Measurements from ENCODE around the gene SUGCT.

SUGCT gene

GRCh38 chr7:40873248-40873647, 738.4 kb downstream of the SUGCT start:
- Histone ChIP-seq H4K20me1 (ENCODE audit: insufficient read depth, low read length) (no peaks in the 10 kb centered on the region), H3K9ac (ENCODE audit: low read depth, low read length) (no peak overlapping the region), H3K27me3 (ENCODE audit: insufficient read depth, low read length, poor library complexity) (no peaks in the 10 kb centered on the region), H3K9me3 (ENCODE audit: insufficient read depth, low read length, severe bottlenecking) (no peaks in the 10 kb centered on the region), H2AFZ (ENCODE audit: low read depth, low read length) (no peak overlapping the region), H3K36me3 (ENCODE audit: insufficient read depth, low read length) (no peaks in the 10 kb centered on the region), H3K4me3 (ENCODE audit: low read depth in 1 of 2, low read length in 2 of 2) (no peak overlapping the region), H3K27ac (ENCODE audit: low read length) (no peak overlapping the region), H3K4me2 (ENCODE audit: insufficient read depth, low read length) (no peak overlapping the region), H3K79me2 (ENCODE audit: insufficient read depth, low read length) (no peaks in the 10 kb centered on the region), H3K4me1 (ENCODE audit: insufficient read depth, low read length) (no peaks in the 10 kb centered on the region)
- ATAC-seq (ENCODE audit: insufficient read depth, low read depth) (no peak), DNase-seq (no peak)
- TF ChIP-seq EZH2 (IDR thresholded peaks at IDR 0.05; ENCODE audit: borderline replicate concordance, low read depth, low read length, severe bottlenecking): no peak
- TF ChIP-seq, protein P1, sequence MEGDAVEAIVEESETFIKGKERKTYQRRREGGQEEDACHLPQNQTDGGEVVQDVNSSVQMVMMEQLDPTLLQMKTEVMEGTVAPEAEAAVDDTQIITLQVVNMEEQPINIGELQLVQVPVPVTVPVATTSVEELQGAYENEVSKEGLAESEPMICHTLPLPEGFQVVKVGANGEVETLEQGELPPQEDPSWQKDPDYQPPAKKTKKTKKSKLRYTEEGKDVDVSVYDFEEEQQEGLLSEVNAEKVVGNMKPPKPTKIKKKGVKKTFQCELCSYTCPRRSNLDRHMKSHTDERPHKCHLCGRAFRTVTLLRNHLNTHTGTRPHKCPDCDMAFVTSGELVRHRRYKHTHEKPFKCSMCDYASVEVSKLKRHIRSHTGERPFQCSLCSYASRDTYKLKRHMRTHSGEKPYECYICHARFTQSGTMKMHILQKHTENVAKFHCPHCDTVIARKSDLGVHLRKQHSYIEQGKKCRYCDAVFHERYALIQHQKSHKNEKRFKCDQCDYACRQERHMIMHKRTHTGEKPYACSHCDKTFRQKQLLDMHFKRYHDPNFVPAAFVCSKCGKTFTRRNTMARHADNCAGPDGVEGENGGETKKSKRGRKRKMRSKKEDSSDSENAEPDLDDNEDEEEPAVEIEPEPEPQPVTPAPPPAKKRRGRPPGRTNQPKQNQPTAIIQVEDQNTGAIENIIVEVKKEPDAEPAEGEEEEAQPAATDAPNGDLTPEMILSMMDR (IDR thresholded peaks at IDR 0.05; ENCODE audit: borderline replicate concordance, extremely low read depth, low read length, poor library complexity, severe bottlenecking): no peak

GRCh38 chr7:40874756-40875155, 740.0 kb downstream of the SUGCT start:
- no peaks in the 10 kb centered on the region for H3K9me3 ChIP-seq (ENCODE audit: insufficient read depth, low read length, severe bottlenecking)
- ATAC-seq (ENCODE audit: insufficient read depth, low read depth) (no peak), DNase-seq (no peak)
- no peaks in the 10 kb centered on the region for H3K4me1 ChIP-seq (ENCODE audit: insufficient read depth, low read length)
- H3K27me3 ChIP-seq (ENCODE audit: insufficient read depth, low read length, poor library complexity): no peaks in the 10 kb centered on the region
- no peak overlapping the region for H3K4me2 ChIP-seq (ENCODE audit: insufficient read depth, low read length)
- no peaks in the 10 kb centered on the region for H3K79me2 ChIP-seq (ENCODE audit: insufficient read depth, low read length)
- no peak overlapping the region for H2AFZ ChIP-seq (ENCODE audit: low read depth, low read length)
- TF ChIP-seq EZH2 (IDR thresholded peaks at IDR 0.05; ENCODE audit: borderline replicate concordance, low read depth, low read length, severe bottlenecking): no peak
- TF ChIP-seq, protein P1 (IDR thresholded peaks at IDR 0.05; ENCODE audit: borderline replicate concordance, extremely low read depth, low read length, poor library complexity, severe bottlenecking): no peak
- no peak overlapping the region for H3K27ac ChIP-seq (ENCODE audit: low read length)
- no peak overlapping the region for H3K4me3 ChIP-seq (ENCODE audit: low read depth in 1 of 2, low read length in 2 of 2)
- H3K9ac ChIP-seq (ENCODE audit: low read depth, low read length): no peak overlapping the region
- no peaks in the 10 kb centered on the region for H4K20me1 ChIP-seq (ENCODE audit: insufficient read depth, low read length)
- H3K36me3 ChIP-seq (ENCODE audit: insufficient read depth, low read length): no peaks in the 10 kb centered on the region

DNA sequence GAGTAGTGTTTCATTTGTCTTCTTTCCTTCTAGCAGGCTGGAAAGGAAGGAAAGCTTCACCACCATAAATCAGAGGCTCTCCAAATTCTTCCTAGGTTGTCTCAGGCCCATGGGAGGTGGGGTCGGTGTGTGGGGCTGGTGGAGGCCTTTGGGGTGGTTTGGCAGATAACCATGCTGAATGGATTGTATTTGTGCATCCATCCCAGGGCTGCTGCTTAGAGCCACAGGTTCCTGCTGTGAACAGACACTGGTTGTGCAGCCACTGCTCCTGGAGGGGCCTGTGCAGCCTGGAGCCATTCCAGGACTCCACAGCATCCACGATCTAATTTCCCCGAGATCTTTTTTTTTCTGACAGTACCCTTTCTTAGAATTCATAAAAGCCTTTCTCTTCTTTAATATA, 741.8 kb downstream of the SUGCT start:
- ATAC-seq (ENCODE audit: insufficient read depth, low read depth) (no peak), DNase-seq (no peak)
- Histone ChIP-seq H4K20me1 (ENCODE audit: insufficient read depth, low read length) (no peaks in the 10 kb centered on the region), H3K4me2 (ENCODE audit: insufficient read depth, low read length) (no peak overlapping the region), H3K9ac (ENCODE audit: low read depth, low read length) (no peak overlapping the region), H3K4me1 (ENCODE audit: insufficient read depth, low read length) (no peaks in the 10 kb centered on the region), H3K4me3 (ENCODE audit: low read depth in 1 of 2, low read length in 2 of 2) (no peak overlapping the region), H3K36me3 (ENCODE audit: insufficient read depth, low read length) (no peaks in the 10 kb centered on the region), H2AFZ (ENCODE audit: low read depth, low read length) (no peak overlapping the region), H3K27ac (ENCODE audit: low read length) (no peak overlapping the region), H3K79me2 (ENCODE audit: insufficient read depth, low read length) (no peaks in the 10 kb centered on the region), H3K9me3 (ENCODE audit: insufficient read depth, low read length, severe bottlenecking) (no peaks in the 10 kb centered on the region), H3K27me3 (ENCODE audit: insufficient read depth, low read length, poor library complexity) (no peaks in the 10 kb centered on the region)
- TF ChIP-seq, protein P1 (IDR thresholded peaks at IDR 0.05; ENCODE audit: borderline replicate concordance, extremely low read depth, low read length, poor library complexity, severe bottlenecking): no peak
- no peak for TF ChIP-seq EZH2 (IDR thresholded peaks at IDR 0.05; ENCODE audit: borderline replicate concordance, low read depth, low read length, severe bottlenecking)

Measured in DND-41 (cell line).